GM12875 (cell line): ENCODE data around the gene ZBED6.
"Not testable (repeated sequence)": the region's sequence is repeated elsewhere in the genome, so short reads cannot be mapped to it uniquely, and the experiment has no call there.

Source experiments
- H3K4me3 ChIP-seq: one replicate; pipeline ENCODE4 v1.5.1; 2011; ENCODE audit warnings: low read depth, low read length, control low read depth
- CTCF ChIP-seq: IDR thresholded peaks from 2 replicates; pipeline ENCODE4 v1.5.1; 2011; ENCODE audit warnings: low read depth, mild to moderate bottlenecking, control low read depth, inconsistent platforms, low read length, moderate library complexity, borderline replicate concordance; ENCODE audit not compliant: insufficient read depth

The ZBED6 gene

GRCh38 chr1:203795441-203796235, at the start of gene ZBED6, which contains the start of gene ZC3H11A:
Gene ZBED6, plus strand, starts transcription at chr1:203795623. Its CDS starts 1,900 bp downstream, at chr1:203797523.
Gene ZC3H11A, plus strand, starts transcription at chr1:203795623. Its CDS starts 21,448 bp downstream, at chr1:203817071.
- H3K4me3 ChIP-seq: peak within 1 kb of the TSS; percentile 90
- no peak for TF ChIP-seq CTCF

DNA sequence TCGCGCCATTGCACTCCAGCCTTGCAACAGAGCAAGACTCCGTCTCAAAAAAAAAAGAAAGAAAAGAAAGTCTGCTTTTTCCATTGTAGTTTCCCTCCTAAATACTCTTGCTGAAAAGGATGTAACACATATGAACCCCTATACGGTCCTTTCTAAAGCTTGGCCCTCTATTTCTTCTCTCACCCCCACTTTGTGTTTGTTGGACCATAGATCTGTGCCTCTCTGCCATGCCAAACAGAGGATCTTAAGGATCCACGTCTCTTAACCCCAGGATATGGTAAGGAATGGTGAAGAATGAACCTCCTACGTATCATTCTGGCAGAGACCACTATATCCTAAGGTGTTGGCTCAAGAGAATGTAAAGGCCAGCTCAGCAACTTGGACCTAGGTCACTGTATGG, 49.1 kb upstream of the ZBED6 start:
- TF ChIP-seq CTCF: no peak
- H3K4me3 ChIP-seq: no peak overlapping the region

- TF ChIP-seq CTCF: no peak
- H3K4me3 ChIP-seq: no peak overlapping the region
Measured at GRCh38 chr1:203751051-203751450, 44.4 kb upstream of the ZBED6 start.

GRCh38 chr1:203751618-203752361, 43.6 kb upstream of the ZBED6 start:
- H3K4me3 ChIP-seq: not testable (repeated sequence)

GRCh38 chr1:203754455-203754864, 41.0 kb upstream of the ZBED6 start:
- H3K4me3 ChIP-seq: no peak overlapping the region
- TF ChIP-seq CTCF: no peak

GRCh38 chr1:203756036-203756435, 39.4 kb upstream of the ZBED6 start:
- no peak for TF ChIP-seq CTCF

DNA sequence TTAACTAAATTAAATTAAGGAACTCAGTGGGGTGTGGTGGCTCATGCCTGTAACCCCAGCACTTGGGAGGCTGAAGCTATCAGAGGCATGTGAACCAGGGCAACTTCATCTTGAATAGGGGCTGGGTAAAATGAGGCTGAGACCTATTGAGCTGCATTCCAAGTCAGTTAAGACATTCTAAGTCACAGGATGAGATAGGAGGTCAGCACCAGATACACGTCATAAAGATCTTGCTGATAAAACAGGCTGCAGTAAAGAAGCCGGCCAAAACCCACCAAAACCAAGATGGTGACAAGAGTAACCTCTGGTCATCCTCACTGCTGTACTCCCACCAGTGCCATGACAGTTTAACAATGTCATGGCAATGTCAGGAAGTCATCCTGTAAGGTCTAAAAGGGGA, 36.7 kb upstream of the ZBED6 start:
- H3K4me3 ChIP-seq: not testable (repeated sequence)

More at GRCh38 chr1:203756036-203756435, 39.4 kb upstream of the ZBED6 start:
- H3K4me3 ChIP-seq: no peak overlapping the region

DNA sequence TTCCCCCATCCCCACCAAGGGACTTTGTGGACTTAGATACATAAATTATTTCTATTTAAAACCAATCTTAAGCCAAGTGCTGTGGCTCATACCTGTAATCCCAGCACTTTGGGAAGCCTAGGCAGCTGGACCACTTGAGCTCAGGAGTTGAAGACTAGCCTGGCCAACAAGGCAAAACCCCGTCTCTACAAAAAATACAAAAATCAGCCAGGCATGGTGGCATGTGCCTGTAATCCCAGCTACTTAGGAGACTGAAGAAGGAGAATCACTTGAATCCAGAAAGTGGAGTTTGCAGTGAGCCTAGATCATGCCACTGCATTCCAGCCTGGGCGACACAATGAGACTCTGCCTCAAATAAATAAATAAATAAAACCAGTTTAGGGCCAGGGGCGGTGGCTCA, 34.9 kb upstream of the ZBED6 start:
- no peak for TF ChIP-seq CTCF
- H3K4me3 ChIP-seq: no peak overlapping the region

GRCh38 chr1:203761958-203762357, 33.5 kb upstream of the ZBED6 start:
- not testable (repeated sequence) for H3K4me3 ChIP-seq
